OCI-LY7 (cell line): ENCODE data around the gene SCNN1B. TPM values are rescaled to one million over a fixed set of nuclear protein-coding genes. Genes with fewer than 3 reads are reported as not detected.

Experiments used
- BruUV-seq: library from RNA; stranded (reverse); fragments of 400-500 nt; replicated peaks from 2 replicates; lab custom pipeline; 2021; lab: Mats Ljungman, UMichigan
- CTCF ChIA-PET: fragments of 300-600 bp; sonication (Branson Sonifier 250); formaldehyde crosslinking; loops from one replicate; lab custom pipeline; 2022; ENCODE audit warnings: antibody characterized with exemption; ENCODE audit not compliant: unreplicated experiment; lab: Charles Lee
- POLR2A ChIA-PET: fragments of 300-600 bp; sonication (Branson Sonifier 250); formaldehyde crosslinking; loops from one replicate; lab custom pipeline; 2022; ENCODE audit warnings: antibody characterized with exemption; lab: Charles Lee
- DNase-seq: peaks from one replicate; pipeline ENCODE4 v3.0.0-alpha.2; 2015; ENCODE audit warnings: low spot score
- H2AFZ ChIP-seq: fragments of 200-600 bp; sonication (generic), shearing (Covaris generic); 2 replicates; pipeline ENCODE4 v1.6.1; 2014; ENCODE audit warnings: mild to moderate bottlenecking, antibody characterized with exemption, low read length, moderate library complexity
- H3K27ac ChIP-seq: fragments of 200-600 bp; sonication (generic); 2 replicates; pipeline ENCODE4 v1.5.1; 2014; ENCODE audit warnings: mixed run types, low read depth, mild to moderate bottlenecking, moderate library complexity, low read length, inconsistent platforms; ENCODE audit not compliant: poor library complexity, severe bottlenecking
- H3K36me3 ChIP-seq: fragments of 200-600 bp; sonication (generic); 2 replicates; pipeline ENCODE4 v1.6.1; 2014; ENCODE audit warnings: mild to moderate bottlenecking, antibody characterized with exemption, low read length, moderate library complexity, mixed read lengths; ENCODE audit not compliant: insufficient read depth
- H3K4me1 ChIP-seq: fragments of 200-600 bp; sonication (generic); 2 replicates; pipeline ENCODE4 v1.5.1; 2014; ENCODE audit warnings: mild to moderate bottlenecking, low read length; ENCODE audit not compliant: insufficient read depth, poor library complexity, severe bottlenecking
- H3K4me2 ChIP-seq: fragments of 200-600 bp; sonication (generic); 2 replicates; pipeline ENCODE4 v1.6.1; 2014; ENCODE audit warnings: mild to moderate bottlenecking, low read length
- H3K4me3 ChIP-seq: fragments of 200-600 bp; sonication (generic); 2 replicates; pipeline ENCODE4 v1.5.1; 2014; ENCODE audit warnings: mild to moderate bottlenecking, low read depth, low read length; ENCODE audit not compliant: poor library complexity, severe bottlenecking
- H3K79me2 ChIP-seq: fragments of 200-600 bp; sonication (generic); 2 replicates; pipeline ENCODE4 v1.6.1; 2016; ENCODE audit warnings: low read depth, mild to moderate bottlenecking, low read length, moderate library complexity, mixed read lengths; ENCODE audit not compliant: insufficient read depth
- H3K9me2 ChIP-seq: fragments of 200-600 bp; sonication (generic); 2 replicates; pipeline ENCODE4 v1.6.1; 2016; ENCODE audit warnings: mild to moderate bottlenecking, low read length, mixed read lengths; ENCODE audit not compliant: insufficient read depth
- H3K9me3 ChIP-seq: fragments of 200-600 bp; sonication (generic); 2 replicates; pipeline ENCODE4 v1.6.1; 2014; ENCODE audit warnings: mild to moderate bottlenecking, mixed run types, low read length, mixed read lengths
- H4K20me1 ChIP-seq: fragments of 200-600 bp; sonication (generic); 2 replicates; pipeline ENCODE4 v1.6.1; 2014; ENCODE audit warnings: mild to moderate bottlenecking, antibody characterized with exemption, low read length, moderate library complexity, mixed read lengths; ENCODE audit not compliant: insufficient read depth
- CTCF ChIP-seq: fragments of 200-600 bp; sonication (generic); conservative IDR thresholded peaks from 2 replicates; pipeline ENCODE4 v1.5.1; 2014; ENCODE audit warnings: mild to moderate bottlenecking, antibody characterized with exemption, low read length, moderate library complexity, mixed read lengths
- EZH2phosphoT487 ChIP-seq: fragments of 200-600 bp; sonication (generic); IDR thresholded peaks from 2 replicates; pipeline ENCODE4 v1.6.1; 2018; ENCODE audit warnings: low read depth, borderline replicate concordance, mild to moderate bottlenecking, mixed run types, antibody characterized with exemption, low read length, moderate library complexity, mixed read lengths
- intact Hi-C: fragments of 100-400 bp; cut with micrococcal nuclease; formaldehyde crosslinking; loops from one replicate; pipeline ENCODE4 v1.10.0; 2022; ENCODE audit not compliant: unreplicated experiment
- total RNA-seq, 2 experiments: library from RNA; depleted of rRNA in 1 of 2; stranded (reverse); fragments of >200 nt in 1 of 2; shearing (Covaris generic) in 1 of 2; gene quantifications; 2 replicates each; pipeline ENCODE4 v1.2.3, GENCODE V29; 2014 to 2022

Gene SCNN1B
- total RNA-seq, 2 experiments from 2014 or later: 0.23 TPM; not detected in 1

- Histone ChIP-seq H3K4me1 (no peaks in the 10 kb centered on the region), H3K9me3 (no peaks in the 10 kb centered on the region), H3K79me2 (no peaks in the 10 kb centered on the region), H2AFZ (no peak overlapping the region), H3K27ac (no peak overlapping the region), H3K36me3 (peaks cover 7% of the 10 kb centered on the region), H3K4me2 (no peak overlapping the region), H3K4me3 (no peak overlapping the region), H4K20me1 (no peaks in the 10 kb centered on the region), H3K9me2 (no peaks in the 10 kb centered on the region)
- BruUV-seq: no TSS peak
- ChIA-PET CTCF (no interaction called here), POLR2A (interaction anchor here (0.7 kb wide), 2 partner anchors 115 to 241 kb away, joined by 3 read pairs; no protein-coding TSS in a partner anchor)
- TF ChIP-seq EZH2phosphoT487 (no peak), CTCF (no peak)
- no peak for DNase-seq
- intact Hi-C loops: no loop called here
These were observed 122.3 kb downstream of the SCNN1B start for GRCh38 chr16:23424292-23424958.

DNA sequence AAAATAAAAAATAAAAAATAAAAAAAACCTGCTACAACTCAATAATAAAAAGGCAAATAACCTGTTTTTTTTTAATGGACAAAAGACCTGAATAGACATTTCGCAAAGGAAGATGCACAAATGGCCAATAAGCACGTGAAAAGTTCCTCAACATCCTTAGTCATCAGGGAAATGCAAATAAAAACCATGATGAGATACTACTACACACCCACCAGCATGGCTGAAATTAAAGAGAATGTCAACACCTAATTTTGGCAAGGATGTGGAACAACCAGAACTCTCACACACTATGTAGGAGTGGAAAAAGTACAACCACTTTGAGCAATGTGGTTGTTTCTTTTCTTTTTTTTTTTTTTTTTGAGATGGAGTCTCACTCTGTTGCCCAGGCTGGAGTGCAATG lies 126.2 kb downstream of the SCNN1B start:
- intact Hi-C loops: no loop called here
- POLR2A ChIA-PET: no interaction called here
- CTCF ChIA-PET: no interaction called here

More for the DNA sequence above, 126.2 kb downstream of the SCNN1B start:
- Histone ChIP-seq H3K9me3 (no peaks in the 10 kb centered on the region), H2AFZ (no peak overlapping the region), H3K79me2 (no peaks in the 10 kb centered on the region), H3K9me2 (no peaks in the 10 kb centered on the region), H3K4me3 (no peak overlapping the region), H3K27ac (no peak overlapping the region), H4K20me1 (no peaks in the 10 kb centered on the region), H3K4me2 (no peak overlapping the region), H3K4me1 (no peaks in the 10 kb centered on the region), H3K36me3 (peaks cover 21% of the 10 kb centered on the region)
- no peak for DNase-seq
- no TSS peak for BruUV-seq
- TF ChIP-seq CTCF (no peak), EZH2phosphoT487 (no peak)

Other genes starting within 250 kb of the SCNN1B start
- 6.8 and 9.0 TPM in 2 replicates for gene USP31, start 152.8 kb upstream of the SCNN1B start, total RNA-seq (2014; rRNA removed; shearing (Covaris generic))
- 12.2 and 12.9 TPM in 2 replicates for gene USP31, start 152.8 kb upstream of the SCNN1B start, total RNA-seq (2022)
- not detected in 2 replicates for gene SCNN1G, start 119.6 kb upstream of the SCNN1B start, total RNA-seq (2014; rRNA removed; shearing (Covaris generic))
- not detected in 2 replicates for gene SCNN1G, start 119.6 kb upstream of the SCNN1B start, total RNA-seq (2022)
- gene COG7, start 150.9 kb downstream of the SCNN1B start, total RNA-seq (2014; rRNA removed; shearing (Covaris generic)): 11.1 and 11.4 TPM in 2 replicates
- 21.0 TPM in 2 replicates for gene COG7, start 150.9 kb downstream of the SCNN1B start, total RNA-seq (2022)
- gene GGA2, start 208.2 kb downstream of the SCNN1B start, total RNA-seq (2014; rRNA removed; shearing (Covaris generic)): 213 and 256 TPM in 2 replicates
- 580 and 590 TPM in 2 replicates for gene GGA2, start 208.2 kb downstream of the SCNN1B start, total RNA-seq (2022)